ENCODE data around the gene DHFR. TPM values are rescaled to one million over a fixed set of nuclear protein-coding genes. Genes with fewer than 3 reads are reported as not detected.

The DHFR gene
- total and polyA plus RNA-seq, 2 of the 8 experiments (the other 6 are each of a cell fraction or from before 2014, with no cell fraction given) = 46.4 to 88.9 TPM

DNA sequence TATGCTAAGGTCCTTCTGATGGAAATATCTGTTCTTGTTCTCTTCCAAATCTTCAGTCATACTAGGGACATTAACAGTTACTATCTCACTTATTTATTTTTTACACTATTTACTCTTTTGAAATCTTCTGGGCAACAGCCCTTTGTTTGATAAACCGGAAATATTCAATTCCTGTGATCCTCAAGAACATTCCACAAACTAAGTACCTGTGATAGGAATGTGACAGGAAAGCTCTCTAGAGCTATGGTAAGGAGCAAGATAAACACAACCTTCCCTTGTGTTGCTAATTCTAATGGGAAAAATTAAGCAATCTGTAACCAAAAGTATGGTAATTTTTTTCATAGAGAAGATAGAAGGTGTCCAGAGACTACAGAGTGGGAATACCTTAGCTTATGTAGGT lies 62.7 kb downstream of the DHFR start:
- H3K18ac ChIP-seq (ENCODE audit: extremely low read depth, low read length) = no peak overlapping the region
- H3K79me1 ChIP-seq (ENCODE audit: low read depth, low read length) = no peaks in the 10 kb centered on the region
- H3K23me2 ChIP-seq (ENCODE audit: low read depth, low read length) = no peaks in the 10 kb centered on the region
- H3K79me2 ChIP-seq (ENCODE audit: control insufficient read depth in 1 of 2, insufficient read depth in 2 of 2, low read length in 2 of 2) = no peaks in the 10 kb centered on the region
- H3K27me3 ChIP-seq (replicated peaks in 1 of 4; ENCODE audit: control insufficient read depth in 3 of 4, extremely low read depth in 1 of 4, insufficient read depth in 3 of 4, low read length in 3 of 4) = no peaks in the 10 kb centered on the region
- no peak for TF ChIP-seq YY1 (IDR thresholded peaks at IDR 0.05; ENCODE audit: low read depth, low read length)
- no peak for TF ChIP-seq KDM5A (IDR thresholded peaks at IDR 0.05; ENCODE audit: low read length)
- no peak for TF ChIP-seq JUND (IDR thresholded peaks at IDR 0.05; ENCODE audit: low read length)
- TF ChIP-seq EZH2 (IDR thresholded peaks at IDR 0.05; ENCODE audit: low read depth, low read length, severe bottlenecking) = no peak
- TF ChIP-seq E2F6 (IDR thresholded peaks at IDR 0.05) = no peak
- TF ChIP-seq POLR2A (IDR thresholded peaks at IDR 0.05; ENCODE audit: control extremely low read depth in 1 of 2, low read depth in 2 of 2, low read length in 2 of 2) = no peak
- TF ChIP-seq KDM1A (IDR thresholded peaks at IDR 0.05; ENCODE audit: borderline replicate concordance, low read length) = no peak
- TF ChIP-seq TAF1 (IDR thresholded peaks at IDR 0.05; ENCODE audit: low read depth, low read length) = no peak
- TF ChIP-seq FOSL1 (IDR thresholded peaks at IDR 0.05; ENCODE audit: insufficient read depth, low read depth, low read length) = no peak
- TF ChIP-seq SP4 (IDR thresholded peaks at IDR 0.05; ENCODE audit: low read length) = no peak
- TF ChIP-seq CBX5 (IDR thresholded peaks at IDR 0.05; ENCODE audit: low read depth, low read length) = no peak
- no peak for TF ChIP-seq TEAD4 (IDR thresholded peaks at IDR 0.05; ENCODE audit: low read depth, low read length)
- TF ChIP-seq SP1 (IDR thresholded peaks at IDR 0.05; ENCODE audit: low read depth, low read length) = no peak
- FAIRE-seq (no peak), DNase-seq (ENCODE audit: low read depth in 1 of 2, low spot score in 2 of 2) (no peak)
- H3K9ac ChIP-seq (replicated peaks in 1 of 4; ENCODE audit: extremely low read depth in 1 of 4, low read depth in 3 of 4, low read length in 3 of 4) = no peak overlapping the region
- H2AFZ ChIP-seq (ENCODE audit: low read length) = no peak overlapping the region
- no peak overlapping the region for H2BK15ac ChIP-seq (ENCODE audit: low read length)
- no peak overlapping the region for H3K14ac ChIP-seq (ENCODE audit: insufficient read length)
- H3K4ac ChIP-seq (replicated peaks; ENCODE audit: insufficient read length, low read depth, low read length) = no peak overlapping the region
- H2BK12ac ChIP-seq (ENCODE audit: low read depth, low read length) = no peak overlapping the region
- no peak overlapping the region for H4K8ac ChIP-seq (ENCODE audit: extremely low read depth, insufficient read depth, low read length)
- ChIA-PET CTCF (ENCODE audit: partially characterized antibody) (interaction anchor here (0.6 kb wide), 1 partner anchor 65 kb away, joined by 3 read pairs; no protein-coding TSS in a partner anchor), POLR2A (ENCODE audit: partially characterized antibody) (no interaction called here)
- no peak overlapping the region for H2BK5ac ChIP-seq (ENCODE audit: low read depth, low read length)
- H3K23ac ChIP-seq (ENCODE audit: insufficient read length) = no peak overlapping the region
- no peak overlapping the region for H3K4me3 ChIP-seq (ENCODE audit: extremely low read depth in 1 of 4, insufficient read depth in 2 of 4, low read depth in 3 of 4, low read length in 4 of 4)
- H3K36me3 ChIP-seq (ENCODE audit: control insufficient read depth in 2 of 4, insufficient read depth in 4 of 4, low read length in 3 of 4) = no peaks in the 10 kb centered on the region
- no peak overlapping the region for H4K5ac ChIP-seq (ENCODE audit: insufficient read length, low read depth, low read length)
- no peak overlapping the region for H3K27ac ChIP-seq (ENCODE audit: low read depth, low read length)
- H4K20me1 ChIP-seq (replicated peaks in 1 of 2; ENCODE audit: control insufficient read depth in 1 of 2, insufficient read depth in 2 of 2, low read length in 2 of 2) = no peaks in the 10 kb centered on the region
- no peak overlapping the region for H3K56ac ChIP-seq (replicated peaks; ENCODE audit: insufficient read length, low read depth, low read length)
- H3K4me1 ChIP-seq (replicated peaks in 1 of 4; ENCODE audit: control insufficient read depth in 3 of 4, insufficient read depth in 4 of 4, low read length in 3 of 4) = no peaks in the 10 kb centered on the region; a peak in 1 of 7 replicates
- no peak overlapping the region for H3K4me2 ChIP-seq (ENCODE audit: insufficient read depth in 1 of 2, low read depth in 2 of 2, low read length in 2 of 2)
- no peak overlapping the region for H2AK5ac ChIP-seq (ENCODE audit: low read depth, low read length)
- no peak overlapping the region for H2BK120ac ChIP-seq (replicated peaks; ENCODE audit: low read depth, low read length)
- no peaks in the 10 kb centered on the region for H3K9me3 ChIP-seq (ENCODE audit: insufficient read depth in 2 of 2, low read depth in 1 of 2, low read length in 1 of 2)
- H2BK20ac ChIP-seq (ENCODE audit: low read length) = no peak overlapping the region
- H4K91ac ChIP-seq (replicated peaks; ENCODE audit: insufficient read length, low read length) = no peak overlapping the region
- 88% methylated on average over 1 of the region's 1 CpG; no CpG with 5 or more reads in 1 of the 2 experiments for WGBS, 2 experiments (ENCODE audit: extremely low coverage in 1 of 2, insufficient coverage in 1 of 2, insufficient read length in 1 of 2, insufficient replicate concordance in 2 of 2, low coverage in 1 of 2, low lambda C conversion rate in 2 of 2, missing lambda C conversion rate in 1 of 2)
